NCI-H2107 treated with DMSO at 0.1 percent for 48 hours (cell line): ENCODE data around the gene SPATA13.
"Not testable (repeated sequence)": the region's sequence is repeated elsewhere in the genome, so short reads cannot be mapped to it uniquely, and the experiment has no call there.

ENCODE experiments used
- DNase-seq: peaks from one replicate; lab custom pipeline; 2025; ENCODE audit not compliant: unreplicated experiment; lab: John Stamatoyannopoulos, UW

SPATA13 gene

GRCh38 chr13:24349778-24350664 lies 189.5 kb downstream of the SPATA13 start:
- not testable (repeated sequence) for DNase-seq

- DNase-seq = no peak
Observed at GRCh38 chr13:24351423-24351822, 190.9 kb downstream of the SPATA13 start.

GRCh38 chr13:24353736-24354135 lies 193.2 kb downstream of the SPATA13 start:
- DNase-seq = no peak

GRCh38 chr13:24355103-24355502 lies 194.6 kb downstream of the SPATA13 start:
- no peak for DNase-seq

- DNase-seq = no peak
Observed at GRCh38 chr13:24356270-24356669, 195.8 kb downstream of the SPATA13 start.
